ELF-1 (cell line): ENCODE measurements around the gene CIROP.

Experiments
- DNase-seq: peaks from one replicate; pipeline ENCODE4 v3.0.0-alpha.2; 2016; ENCODE audit warnings: low read depth, low spot score

CIROP gene

DNA sequence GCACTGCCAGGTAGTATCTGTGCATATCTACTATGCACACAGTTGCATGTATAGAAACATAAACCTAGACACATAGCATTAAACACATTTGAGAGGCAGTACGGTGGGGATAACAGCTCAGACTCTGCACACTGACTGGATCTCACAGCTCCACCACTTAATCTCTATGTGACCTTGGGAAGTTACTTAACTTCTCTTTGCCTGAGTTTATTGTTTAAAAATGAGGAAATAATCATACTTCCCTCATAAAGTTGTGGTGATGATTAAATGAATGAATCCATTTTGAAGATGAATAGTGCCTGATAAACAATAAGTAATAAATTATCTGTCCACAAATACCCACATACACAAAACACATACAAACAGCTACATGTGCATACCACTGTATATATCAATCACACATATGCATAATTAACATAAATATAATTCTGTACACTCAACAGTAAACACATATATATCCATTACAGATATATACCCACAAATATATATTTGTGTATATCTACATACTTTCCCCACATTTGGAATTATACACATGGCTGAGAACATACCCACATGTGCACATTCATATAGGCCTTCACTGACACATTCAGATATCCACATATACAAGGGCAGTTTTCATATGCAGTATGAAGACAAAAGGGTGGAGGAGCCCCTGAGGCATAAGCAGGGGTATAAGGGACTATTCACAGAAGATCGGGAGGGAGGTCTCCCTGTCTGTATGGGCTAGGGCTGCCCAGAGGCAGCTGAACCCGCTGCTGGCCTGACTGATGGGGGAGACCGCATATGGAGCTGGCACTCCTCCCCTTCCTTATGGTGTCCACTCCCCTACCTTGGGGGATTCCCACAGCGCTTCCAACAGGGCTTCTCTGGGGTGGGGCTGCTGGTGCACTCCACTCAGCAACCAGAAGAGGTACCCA lies 53.4 kb downstream of the CIROP start:
- no peak for DNase-seq
